ENCODE results near the gene LRRC75A. TPM values are rescaled to one million over a fixed set of nuclear protein-coding genes. Genes with fewer than 3 reads are reported as not detected.
"Not testable (repeated sequence)": the region's sequence is repeated elsewhere in the genome, so short reads cannot be mapped to it uniquely, and the experiment has no call there.

The LRRC75A gene
- total RNA-seq, 1 donor from 2014 or later, result 5.6 TPM

GRCh38 chr17:16430650-16431049 is 61.3 kb downstream of the LRRC75A start:
- no peak for DNase-seq

GRCh38 chr17:16429083-16429482 is 62.9 kb downstream of the LRRC75A start:
- DNase-seq, result no peak

- no peak for DNase-seq
Measured at GRCh38 chr17:16428098-16428882, 63.7 kb downstream of the LRRC75A start.

GRCh38 chr17:16427020-16427419 is 65.0 kb downstream of the LRRC75A start:
- DNase-seq, result no peak

- DNase-seq, result no peak
Measured at GRCh38 chr17:16425698-16426659, 66.0 kb downstream of the LRRC75A start.

- no peak for DNase-seq
Measured at GRCh38 chr17:16425202-16425601, 66.8 kb downstream of the LRRC75A start.

GRCh38 chr17:16423226-16423872 is 68.6 kb downstream of the LRRC75A start:
- no peak for DNase-seq

GRCh38 chr17:16422416-16422815 is 69.6 kb downstream of the LRRC75A start:
- DNase-seq, result no peak

GRCh38 chr17:16419929-16420271 is 72.1 kb downstream of the LRRC75A start:
- no peak for DNase-seq

- no peak for DNase-seq
Measured at GRCh38 chr17:16419074-16419928, 72.7 kb downstream of the LRRC75A start.

- DNase-seq, result no peak
Measured at GRCh38 chr17:16418685-16419068, 73.3 kb downstream of the LRRC75A start.

GRCh38 chr17:16417896-16418684 is 73.9 kb downstream of the LRRC75A start:
- no peak for DNase-seq

- no peak for DNase-seq
Measured at GRCh38 chr17:16417399-16417798, 74.6 kb downstream of the LRRC75A start.

- DNase-seq, result no peak
Measured at GRCh38 chr17:16415031-16415924, 76.7 kb downstream of the LRRC75A start, which contains the start of gene TRPV2. TSS of gene TRPV2 (plus strand) at chr17:16415571. CDS start at chr17:16417669, 2,098 bp downstream.

GRCh38 chr17:16407911-16408588 is 83.9 kb downstream of the LRRC75A start:
- DNase-seq, result no peak

GRCh38 chr17:16406742-16407674 is 85.0 kb downstream of the LRRC75A start:
- DNase-seq, result no peak

- not testable (repeated sequence) for DNase-seq
Measured at GRCh38 chr17:16403847-16404246, 88.1 kb downstream of the LRRC75A start.
